NB4 (cell line): ENCODE results near the gene LRBA.

Experiments used
- DNase-seq: peaks from one replicate; pipeline ENCODE4 v3.0.0; 2010; ENCODE audit warnings: low read depth
- H3K4me3 ChIP-seq: one replicate; pipeline ENCODE4 v1.5.1; 2011; ENCODE audit warnings: mild to moderate bottlenecking, low read depth, low read length, moderate library complexity
- CTCF ChIP-seq: IDR thresholded peaks from one replicate; pipeline ENCODE4 v1.5.1; 2012; ENCODE audit warnings: low read depth, low read length
- MYC ChIP-seq: IDR thresholded peaks from 2 replicates; pipeline ENCODE4 v1.6.1; 2011; ENCODE audit warnings: low read depth, low read length
- POLR2A ChIP-seq: IDR thresholded peaks from 2 replicates; pipeline ENCODE4 v1.6.1; 2011; ENCODE audit warnings: mild to moderate bottlenecking; ENCODE audit not compliant: insufficient read length; ENCODE audit errors: extremely low read depth
- TF ChIP-seq, protein P1 (sequence below): IDR thresholded peaks from 2 replicates; pipeline ENCODE4 v1.6.1; 2011; ENCODE audit warnings: low read depth, low read length

Gene LRBA

DNA sequence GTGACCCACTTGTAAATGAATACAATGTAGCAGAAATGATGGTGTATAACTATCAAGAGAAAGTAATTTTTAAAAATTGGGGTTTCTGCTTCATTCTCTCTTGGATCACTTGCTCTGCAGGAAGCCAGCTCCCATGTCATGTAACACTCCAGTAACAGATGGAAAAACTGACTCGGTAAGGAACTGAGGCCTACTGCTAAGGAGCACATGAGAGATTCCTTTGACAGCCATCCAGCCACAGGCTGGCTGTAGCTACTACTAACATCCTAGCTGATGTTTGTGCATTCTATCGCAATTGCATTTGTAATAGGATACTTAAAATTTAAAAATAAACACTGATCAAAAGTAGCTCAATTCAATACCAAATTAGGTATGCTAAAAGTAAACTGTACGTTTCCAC lies 535.4 kb downstream of the LRBA start:
- no peak overlapping the region for H3K4me3 ChIP-seq
- TF ChIP-seq MYC: no peak
- TF ChIP-seq POLR2A: no peak
- no peak for TF ChIP-seq CTCF
- TF ChIP-seq, protein P1, sequence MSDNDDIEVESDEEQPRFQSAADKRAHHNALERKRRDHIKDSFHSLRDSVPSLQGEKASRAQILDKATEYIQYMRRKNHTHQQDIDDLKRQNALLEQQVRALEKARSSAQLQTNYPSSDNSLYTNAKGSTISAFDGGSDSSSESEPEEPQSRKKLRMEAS: no peak
- DNase-seq: no peak

DNA sequence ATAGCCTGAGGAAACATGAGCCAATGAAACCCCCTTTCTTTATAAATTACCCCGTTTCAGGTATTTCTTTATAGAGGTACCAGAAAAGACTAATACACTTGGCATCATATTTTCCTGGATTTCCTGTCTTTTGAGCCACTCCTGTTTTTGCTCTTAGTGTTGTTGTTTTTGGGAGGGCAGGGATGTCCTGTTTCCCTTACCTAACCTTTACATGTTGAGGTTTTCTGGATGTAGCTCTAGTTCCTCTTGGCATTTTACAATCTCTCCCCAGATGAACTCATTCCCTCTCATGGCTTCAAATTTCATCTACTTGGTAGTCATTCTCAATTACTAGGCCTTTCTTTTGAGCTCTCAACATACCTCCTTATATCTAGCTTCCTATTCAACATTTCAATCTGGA lies 537.2 kb downstream of the LRBA start:
- DNase-seq: no peak
- H3K4me3 ChIP-seq: no peak overlapping the region
- TF ChIP-seq, protein P1: no peak
- no peak for TF ChIP-seq MYC
- TF ChIP-seq CTCF: no peak
- TF ChIP-seq POLR2A: no peak

GRCh38 chr4:150476776-150477175 lies 538.3 kb downstream of the LRBA start:
- DNase-seq: no peak
- no peak overlapping the region for H3K4me3 ChIP-seq
- TF ChIP-seq MYC (no peak), CTCF (no peak), POLR2A (no peak)
- TF ChIP-seq, protein P1: no peak

DNA sequence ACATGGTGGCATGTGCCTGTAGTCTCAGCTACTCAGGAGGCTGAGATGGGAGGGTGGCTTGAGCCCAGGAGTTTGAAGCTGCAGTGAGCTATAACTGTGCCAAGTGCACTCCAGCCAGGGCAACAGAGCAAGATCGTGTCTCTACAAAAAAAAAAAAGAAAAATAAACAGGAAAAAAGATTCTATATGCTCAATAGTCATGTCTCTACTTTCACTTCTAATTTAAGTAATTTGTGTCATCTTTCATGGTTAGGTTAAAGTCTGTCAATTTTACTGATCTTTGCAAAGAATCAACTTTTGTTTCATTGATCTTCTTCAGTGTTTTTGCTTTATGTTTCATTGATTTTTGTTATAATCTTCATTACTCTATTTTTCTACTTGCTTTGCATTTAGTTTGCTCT lies 539.3 kb downstream of the LRBA start:
- no peak overlapping the region for H3K4me3 ChIP-seq
- TF ChIP-seq, protein P1: no peak
- no peak for TF ChIP-seq POLR2A
- TF ChIP-seq CTCF: no peak
- DNase-seq: no peak

DNA sequence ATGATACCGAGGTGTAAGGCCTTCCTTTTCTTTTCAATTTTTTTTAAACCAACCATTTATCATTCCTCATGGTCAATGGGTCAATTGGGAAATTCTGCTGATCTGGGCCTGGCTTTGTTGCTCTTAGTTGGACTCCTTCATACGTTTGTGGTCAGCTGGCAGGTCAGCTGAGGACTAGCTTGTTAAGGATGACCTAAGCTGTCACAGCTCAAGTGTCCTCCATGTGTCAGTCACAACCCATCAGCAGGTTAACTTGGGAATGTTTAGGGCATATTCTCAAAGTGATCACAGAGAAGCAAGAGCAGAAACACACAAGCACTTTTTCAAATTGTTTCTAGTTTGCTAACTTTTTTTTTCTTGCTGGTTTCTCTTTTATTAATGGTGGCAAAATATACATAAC lies 550.6 kb downstream of the LRBA start:
- no peak for DNase-seq
- TF ChIP-seq, protein P1: no peak
- TF ChIP-seq POLR2A: no peak
- no peak for TF ChIP-seq CTCF
- TF ChIP-seq MYC: no peak
- no peak overlapping the region for H3K4me3 ChIP-seq

GRCh38 chr4:150462743-150463142 lies 552.3 kb downstream of the LRBA start:
- H3K4me3 ChIP-seq: no peak overlapping the region
- DNase-seq: no peak
- TF ChIP-seq MYC: no peak
- TF ChIP-seq, protein P1: no peak
- no peak for TF ChIP-seq CTCF
- no peak for TF ChIP-seq POLR2A
